HL-60 (cell line): ENCODE measurements around the gene TCP1.

Experiments
- POLR2AphosphoS5 ChIP-seq: IDR thresholded peaks from 2 replicates; pipeline ENCODE4 v1.6.1; 2012; ENCODE audit warnings: low read depth
- TF ChIP-seq, protein P1 (sequence below): IDR thresholded peaks from one replicate; pipeline ENCODE4 v1.5.1; 2011; ENCODE audit warnings: low read length, control low read depth, inconsistent platforms; ENCODE audit not compliant: insufficient read depth
- TF ChIP-seq, protein P2 (sequence below): IDR thresholded peaks from 2 replicates; pipeline ENCODE4 v1.6.1; 2012; ENCODE audit warnings: low read depth; ENCODE audit not compliant: insufficient replicate concordance

DNA sequence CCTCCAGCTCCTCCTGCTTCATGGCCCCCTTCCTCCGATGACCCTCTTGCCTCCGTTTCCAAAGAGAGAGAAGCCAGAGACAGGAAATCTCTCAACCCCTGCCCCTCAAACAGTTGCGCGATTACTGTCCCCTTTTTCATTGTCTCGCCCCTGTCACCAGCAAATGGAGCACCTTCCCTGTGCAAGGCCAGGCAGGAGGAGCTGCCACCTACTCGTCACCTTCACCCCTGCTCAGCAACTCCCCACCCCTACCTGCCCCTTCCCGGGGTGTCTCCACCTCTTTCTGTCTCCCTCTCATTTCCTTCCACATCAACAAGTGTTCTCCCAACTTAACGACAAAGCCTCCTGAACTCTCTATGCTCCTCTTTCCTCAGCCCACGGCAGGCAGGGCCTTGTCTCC is 24.4 kb upstream of the TCP1 start:
- TF ChIP-seq, protein P1, sequence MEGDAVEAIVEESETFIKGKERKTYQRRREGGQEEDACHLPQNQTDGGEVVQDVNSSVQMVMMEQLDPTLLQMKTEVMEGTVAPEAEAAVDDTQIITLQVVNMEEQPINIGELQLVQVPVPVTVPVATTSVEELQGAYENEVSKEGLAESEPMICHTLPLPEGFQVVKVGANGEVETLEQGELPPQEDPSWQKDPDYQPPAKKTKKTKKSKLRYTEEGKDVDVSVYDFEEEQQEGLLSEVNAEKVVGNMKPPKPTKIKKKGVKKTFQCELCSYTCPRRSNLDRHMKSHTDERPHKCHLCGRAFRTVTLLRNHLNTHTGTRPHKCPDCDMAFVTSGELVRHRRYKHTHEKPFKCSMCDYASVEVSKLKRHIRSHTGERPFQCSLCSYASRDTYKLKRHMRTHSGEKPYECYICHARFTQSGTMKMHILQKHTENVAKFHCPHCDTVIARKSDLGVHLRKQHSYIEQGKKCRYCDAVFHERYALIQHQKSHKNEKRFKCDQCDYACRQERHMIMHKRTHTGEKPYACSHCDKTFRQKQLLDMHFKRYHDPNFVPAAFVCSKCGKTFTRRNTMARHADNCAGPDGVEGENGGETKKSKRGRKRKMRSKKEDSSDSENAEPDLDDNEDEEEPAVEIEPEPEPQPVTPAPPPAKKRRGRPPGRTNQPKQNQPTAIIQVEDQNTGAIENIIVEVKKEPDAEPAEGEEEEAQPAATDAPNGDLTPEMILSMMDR: no peak
- TF ChIP-seq, protein P2, sequence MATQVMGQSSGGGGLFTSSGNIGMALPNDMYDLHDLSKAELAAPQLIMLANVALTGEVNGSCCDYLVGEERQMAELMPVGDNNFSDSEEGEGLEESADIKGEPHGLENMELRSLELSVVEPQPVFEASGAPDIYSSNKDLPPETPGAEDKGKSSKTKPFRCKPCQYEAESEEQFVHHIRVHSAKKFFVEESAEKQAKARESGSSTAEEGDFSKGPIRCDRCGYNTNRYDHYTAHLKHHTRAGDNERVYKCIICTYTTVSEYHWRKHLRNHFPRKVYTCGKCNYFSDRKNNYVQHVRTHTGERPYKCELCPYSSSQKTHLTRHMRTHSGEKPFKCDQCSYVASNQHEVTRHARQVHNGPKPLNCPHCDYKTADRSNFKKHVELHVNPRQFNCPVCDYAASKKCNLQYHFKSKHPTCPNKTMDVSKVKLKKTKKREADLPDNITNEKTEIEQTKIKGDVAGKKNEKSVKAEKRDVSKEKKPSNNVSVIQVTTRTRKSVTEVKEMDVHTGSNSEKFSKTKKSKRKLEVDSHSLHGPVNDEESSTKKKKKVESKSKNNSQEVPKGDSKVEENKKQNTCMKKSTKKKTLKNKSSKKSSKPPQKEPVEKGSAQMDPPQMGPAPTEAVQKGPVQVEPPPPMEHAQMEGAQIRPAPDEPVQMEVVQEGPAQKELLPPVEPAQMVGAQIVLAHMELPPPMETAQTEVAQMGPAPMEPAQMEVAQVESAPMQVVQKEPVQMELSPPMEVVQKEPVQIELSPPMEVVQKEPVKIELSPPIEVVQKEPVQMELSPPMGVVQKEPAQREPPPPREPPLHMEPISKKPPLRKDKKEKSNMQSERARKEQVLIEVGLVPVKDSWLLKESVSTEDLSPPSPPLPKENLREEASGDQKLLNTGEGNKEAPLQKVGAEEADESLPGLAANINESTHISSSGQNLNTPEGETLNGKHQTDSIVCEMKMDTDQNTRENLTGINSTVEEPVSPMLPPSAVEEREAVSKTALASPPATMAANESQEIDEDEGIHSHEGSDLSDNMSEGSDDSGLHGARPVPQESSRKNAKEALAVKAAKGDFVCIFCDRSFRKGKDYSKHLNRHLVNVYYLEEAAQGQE: no peak
- TF ChIP-seq POLR2AphosphoS5: no peak
